H9 (cell line): ENCODE results near the gene KISS1R. TPM values are rescaled to one million over a fixed set of nuclear protein-coding genes. Genes with fewer than 3 reads are reported as not detected.

Experiments
- DNase-seq: peaks from one replicate; pipeline ENCODE4 v3.0.0-alpha.2; 2017
- H2AFZ ChIP-seq: one replicate; pipeline ENCODE4 v1.6.1; 2013; ENCODE audit warnings: mild to moderate bottlenecking, low read length, control low read depth, moderate library complexity
- H2AK5ac ChIP-seq: 2 replicates; pipeline ENCODE4 v1.6.1; 2013; ENCODE audit warnings: low read length, control low read depth, mixed read lengths; ENCODE audit not compliant: insufficient read length
- H2BK120ac ChIP-seq: one replicate; pipeline ENCODE4 v1.6.1; 2013; ENCODE audit warnings: low read depth, mild to moderate bottlenecking, low read length, control low read depth, inconsistent platforms; ENCODE audit not compliant: poor library complexity, severe bottlenecking
- H2BK12ac ChIP-seq: 2 replicates; pipeline ENCODE4 v1.6.1; 2013; ENCODE audit warnings: low read length, control low read depth, mixed read lengths, low read depth; ENCODE audit not compliant: insufficient read length
- H2BK15ac ChIP-seq: 2 replicates; pipeline ENCODE4 v1.6.1; 2013; ENCODE audit warnings: low read depth, low read length, control low read depth
- H2BK20ac ChIP-seq: one replicate; pipeline ENCODE4 v1.6.1; 2013; ENCODE audit warnings: low read depth, mild to moderate bottlenecking, low read length, control low read depth, inconsistent platforms; ENCODE audit not compliant: poor library complexity, severe bottlenecking
- H2BK5ac ChIP-seq: 2 replicates; pipeline ENCODE4 v1.6.1; 2013; ENCODE audit warnings: low read length, control low read depth, mixed read lengths; ENCODE audit not compliant: insufficient read length
- H3K14ac ChIP-seq: 2 replicates; pipeline ENCODE4 v1.6.1; 2013; ENCODE audit warnings: low read length, control low read depth; ENCODE audit not compliant: insufficient read depth
- H3K18ac ChIP-seq: 2 replicates; pipeline ENCODE4 v1.6.1; 2013; ENCODE audit warnings: low read depth, mild to moderate bottlenecking, mixed read lengths, low read length, control low read depth; ENCODE audit not compliant: insufficient read length
- H3K23ac ChIP-seq: 2 replicates; pipeline ENCODE4 v1.6.1; 2013; ENCODE audit warnings: low read length, control low read depth, mixed read lengths, low read depth; ENCODE audit not compliant: insufficient read length
- H3K23me2 ChIP-seq: 2 replicates; pipeline ENCODE4 v1.6.1; 2013; ENCODE audit warnings: low read depth, mild to moderate bottlenecking, mixed read lengths, low read length, control low read depth; ENCODE audit not compliant: insufficient read length, poor library complexity, severe bottlenecking
- H3K27ac ChIP-seq: 2 replicates; pipeline ENCODE4 v1.5.1; 2013; ENCODE audit warnings: low read length, control low read depth, mixed read lengths, low read depth; ENCODE audit not compliant: insufficient read length
- H3K27me3 ChIP-seq: 2 replicates; pipeline ENCODE4 v1.6.1; 2013; ENCODE audit warnings: low read length, control low read depth, inconsistent platforms; ENCODE audit not compliant: insufficient read depth
- H3K4ac ChIP-seq: 2 replicates; pipeline ENCODE4 v1.6.1; 2013; ENCODE audit warnings: low read depth, mild to moderate bottlenecking, control low read depth, inconsistent platforms, low read length, moderate library complexity
- H3K4me1 ChIP-seq: 2 replicates; pipeline ENCODE4 v1.6.1; 2013; ENCODE audit warnings: low read length, control low read depth, inconsistent platforms; ENCODE audit not compliant: insufficient read depth
- H3K4me2 ChIP-seq: 2 replicates; pipeline ENCODE4 v1.6.1; 2013; ENCODE audit warnings: low read length, control low read depth, mixed read lengths; ENCODE audit not compliant: insufficient read length, insufficient read depth
- H3K56ac ChIP-seq: 2 replicates; pipeline ENCODE4 v1.6.1; 2013; ENCODE audit warnings: low read depth, mild to moderate bottlenecking, mixed read lengths, low read length, control low read depth; ENCODE audit not compliant: insufficient read length
- H3K79me1 ChIP-seq: 2 replicates; pipeline ENCODE4 v1.6.1; 2013; ENCODE audit warnings: low read depth, mild to moderate bottlenecking, moderate library complexity, low read length, control low read depth, inconsistent platforms; ENCODE audit not compliant: insufficient read depth, poor library complexity, severe bottlenecking
- H3K79me2 ChIP-seq: 2 replicates; pipeline ENCODE4 v1.6.1; 2013; ENCODE audit warnings: low read length, control low read depth, inconsistent platforms; ENCODE audit not compliant: insufficient read depth
- H3K9ac ChIP-seq: 2 replicates; pipeline ENCODE4 v1.6.1; 2013; ENCODE audit warnings: low read length, control low read depth, mixed read lengths; ENCODE audit not compliant: insufficient read length; ENCODE audit errors: extremely low read depth
- H3K9me3 ChIP-seq: one replicate; pipeline ENCODE4 v1.6.1; 2013; ENCODE audit warnings: low read depth, low read length, inconsistent platforms; ENCODE audit not compliant: control insufficient read depth
- H3T11ph ChIP-seq: one replicate; pipeline ENCODE4 v1.6.1; 2013; ENCODE audit warnings: mild to moderate bottlenecking, low read length, control low read depth, inconsistent platforms
- H4K20me1 ChIP-seq: one replicate; pipeline ENCODE4 v1.6.1; 2013; ENCODE audit not compliant: control insufficient read depth, insufficient read length, insufficient read depth
- H4K5ac ChIP-seq: 2 replicates; pipeline ENCODE4 v1.6.1; 2013; ENCODE audit warnings: low read depth, mild to moderate bottlenecking, mixed read lengths, low read length, control low read depth; ENCODE audit not compliant: insufficient read length
- H4K8ac ChIP-seq: replicated peaks from 2 replicates; pipeline ENCODE4 v1.6.1; 2013; ENCODE audit warnings: low read length, control low read depth, mixed read lengths, low read depth; ENCODE audit not compliant: insufficient read length
- H4K91ac ChIP-seq: 2 replicates; pipeline ENCODE4 v1.6.1; 2013; ENCODE audit warnings: low read depth, mild to moderate bottlenecking, moderate library complexity, mixed read lengths, low read length, control low read depth; ENCODE audit not compliant: insufficient read length
- H3K27ac Mint-ChIP-seq, 3 experiments: 2 replicates in 2 of 3; 3 replicates in 1 of 3; pipeline ENCODE4 v1.8.0; 2020 to 2021; ENCODE audit warnings: mixed read lengths in 3 of 3, mild to moderate bottlenecking in 1 of 3, moderate library complexity in 1 of 3
- H3K27me3 Mint-ChIP-seq: 2 replicates; pipeline ENCODE4 v1.8.0; 2021; ENCODE audit warnings: low read depth, mild to moderate bottlenecking, moderate library complexity, mixed read lengths
- H3K36me3 Mint-ChIP-seq, 3 experiments: 2 replicates in 2 of 3; 3 replicates in 1 of 3; pipeline ENCODE4 v1.8.0; 2020 to 2021; ENCODE audit warnings: low read depth in 3 of 3, mixed read lengths in 3 of 3; ENCODE audit not compliant: insufficient read depth in 1 of 3
- H3K4me1 Mint-ChIP-seq, 2 experiments: 2 replicates each; pipeline ENCODE4 v1.8.0; 2020; ENCODE audit warnings: mixed read lengths in 2 of 2
- H3K4me3 Mint-ChIP-seq, 2 experiments: 2 replicates in 1 of 2; 3 replicates in 1 of 2; pipeline ENCODE4 v1.8.0; 2020 to 2021; ENCODE audit warnings: mild to moderate bottlenecking in 2 of 2, mixed read lengths in 2 of 2, moderate library complexity in 1 of 2
- H3K9me3 Mint-ChIP-seq, 2 experiments: 2 replicates in 1 of 2; 3 replicates in 1 of 2; pipeline ENCODE4 v1.8.0; 2020; ENCODE audit warnings: mild to moderate bottlenecking in 2 of 2, mixed read lengths in 2 of 2, moderate library complexity in 1 of 2
- CTCF ChIP-seq: fragments of 200-600 bp; sonication (generic); conservative IDR thresholded peaks from 3 replicates; pipeline ENCODE4 v1.8.0; 2021; ENCODE audit warnings: antibody characterized with exemption, mild to moderate bottlenecking
- WGBS: extraction: QIAGEN DNeasy Blood & Tissue Kit; methylation state at CpG from one replicate; pipeline ENCODE4 v1.1.7; 2013; ENCODE audit warnings: missing lambda C conversion rate, low lambda C conversion rate, mixed read lengths; ENCODE audit not compliant: insufficient read length; ENCODE audit errors: extremely low coverage; 5-methylcytosine and 5-hydroxymethylcytosine counted together
- total RNA-seq: library from RNA; stranded (reverse); gene quantifications from 2 replicates; pipeline ENCODE4 v1.2.1, GENCODE V29; 2021

KISS1R gene
- total RNA-seq, 1 experiment from 2014 or later = 3.3 TPM

GRCh38 chr19:887072-887471 lies 30.1 kb upstream of the KISS1R start:
- no peak overlapping the region for H3K56ac ChIP-seq
- H4K8ac ChIP-seq = no peak overlapping the region
- no peaks in the 10 kb centered on the region; the same call in 1 of the 2 replicates for H3K79me2 ChIP-seq
- no peak overlapping the region for H2BK5ac ChIP-seq
- no peaks in the 10 kb centered on the region for H3K9me3 ChIP-seq
- no peak overlapping the region for H2BK12ac ChIP-seq
- Mint-ChIP-seq H3K27me3 (no peaks in the 10 kb centered on the region), H3K9me3 (no peaks in the 10 kb centered on the region), H3K27ac (no peak overlapping the region), H3K4me1 (0 out of 4 replicates have a peak, but pooled peaks cover 0 to under 1% of the 10 kb centered on the region in 2 experiments), H3K4me3 (no peak overlapping the region), H3K36me3 (peaks cover 4 to 51% (median 39%) of the 10 kb centered on the region in 3 experiments; a peak in 6 of 7 replicates)
- no peak overlapping the region for H3K27ac ChIP-seq
- WGBS = no CpG with 5 or more reads among the region's 16 CpGs
- H2AFZ ChIP-seq = no peak overlapping the region
- H3K27me3 ChIP-seq = no peaks in the 10 kb centered on the region
- no peak overlapping the region for H4K5ac ChIP-seq
- H4K20me1 ChIP-seq = peaks cover 2% of the 10 kb centered on the region
- no peak overlapping the region for H3T11ph ChIP-seq
- no peak overlapping the region for H2BK15ac ChIP-seq
- no peak overlapping the region for H2BK120ac ChIP-seq
- H3K23ac ChIP-seq = no peak overlapping the region
- H3K4ac ChIP-seq = no peak overlapping the region
- TF ChIP-seq CTCF = no peak
- no peak overlapping the region for H3K18ac ChIP-seq
- no peak for DNase-seq
- H2BK20ac ChIP-seq = no peak overlapping the region
- H3K79me1 ChIP-seq = no peaks in the 10 kb centered on the region
- H3K9ac ChIP-seq = no peak overlapping the region
- H3K4me2 ChIP-seq = no peak overlapping the region
- no peak overlapping the region for H4K91ac ChIP-seq
- no peaks in the 10 kb centered on the region for H3K23me2 ChIP-seq
- no peak overlapping the region for H2AK5ac ChIP-seq
- no peaks in the 10 kb centered on the region for H3K4me1 ChIP-seq
- H3K14ac ChIP-seq = no peak overlapping the region
